Ramos (cell line): Measurements from ENCODE around the gene B4GALT4.

ENCODE experiments used
- in situ Hi-C: fragments of 300-500 bp; cut with MboI; formaldehyde crosslinking; loops from one replicate; pipeline ENCODE4 v1.14.3; 2022; ENCODE audit warnings: low sequenced_read_pairs; ENCODE audit not compliant: unreplicated experiment

Gene B4GALT4

DNA sequence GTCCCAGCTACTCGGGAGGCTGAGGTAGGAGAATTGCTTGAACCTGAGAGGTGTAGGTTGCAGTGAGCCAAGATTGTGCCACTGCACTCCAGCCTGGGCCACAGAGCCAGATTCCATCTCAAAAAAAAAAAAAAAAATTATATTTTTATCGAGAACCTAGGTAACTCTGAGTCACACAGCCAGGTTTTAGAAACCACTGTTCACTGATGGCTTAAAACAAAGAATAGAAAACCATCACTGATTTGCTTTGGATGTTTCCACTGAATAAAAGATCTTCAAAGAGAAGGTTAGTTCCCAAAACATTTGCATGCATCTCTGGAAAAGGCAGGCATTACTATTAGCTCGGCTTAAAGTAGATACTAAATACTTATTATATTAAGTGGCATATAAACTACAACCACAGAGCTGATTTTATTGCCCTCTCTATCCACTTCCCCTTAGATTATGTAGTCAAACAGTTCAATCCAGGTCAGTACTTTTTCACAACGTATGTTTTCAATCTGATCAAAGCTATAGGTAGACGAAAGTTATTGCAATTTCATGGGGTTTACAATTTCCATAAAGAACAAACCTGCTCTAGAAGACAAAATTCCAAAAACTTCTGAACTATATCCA, 1.4 kb downstream of the B4GALT4 start:
- in situ Hi-C loops, result loop anchor here (25.0 kb wide), 1 partner anchor 352 kb away; no protein-coding TSS in a partner anchor

DNA sequence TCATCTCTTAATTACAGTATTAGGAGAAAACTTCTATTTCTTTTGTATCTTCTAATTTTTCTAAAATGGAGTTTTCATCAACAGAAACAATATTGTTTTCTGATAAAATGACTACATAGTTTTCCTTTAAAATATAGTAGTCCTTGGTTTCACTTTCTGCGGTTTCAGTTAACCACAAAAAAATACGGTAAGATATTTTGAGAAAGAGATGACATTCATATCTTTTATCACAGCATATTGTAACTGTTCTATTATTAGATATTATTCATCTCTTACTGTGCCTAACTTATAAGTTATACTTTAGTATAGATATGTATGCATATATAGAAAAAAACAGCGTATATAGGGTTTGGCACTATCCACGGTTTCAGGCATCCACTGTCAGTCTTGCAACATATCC, 2.3 kb downstream of the B4GALT4 start:
- in situ Hi-C loops, result loop anchor here (25.0 kb wide), 1 partner anchor 351 kb away; no protein-coding TSS in a partner anchor

DNA sequence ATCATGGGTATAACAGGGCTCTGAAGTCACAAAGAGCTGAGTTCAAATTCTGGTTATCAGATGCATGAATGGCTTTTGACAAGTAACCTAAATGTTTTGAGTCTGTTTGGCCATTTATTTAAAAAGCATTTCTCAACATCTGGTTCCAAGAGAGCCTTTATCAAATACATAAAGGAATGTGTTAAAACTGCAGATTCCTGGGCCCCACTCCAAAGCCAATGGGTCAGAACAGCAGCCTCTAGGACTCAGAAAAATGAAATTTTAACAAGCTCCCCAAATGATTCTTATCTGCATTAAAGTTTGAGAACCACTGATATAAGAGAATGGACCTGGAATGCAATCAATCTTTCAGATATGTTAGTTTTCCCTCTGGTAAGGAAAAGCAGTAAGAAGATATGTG, 3.4 kb downstream of the B4GALT4 start:
- in situ Hi-C loops, result loop anchor here (25.0 kb wide), 1 partner anchor 350 kb away; no protein-coding TSS in a partner anchor

DNA sequence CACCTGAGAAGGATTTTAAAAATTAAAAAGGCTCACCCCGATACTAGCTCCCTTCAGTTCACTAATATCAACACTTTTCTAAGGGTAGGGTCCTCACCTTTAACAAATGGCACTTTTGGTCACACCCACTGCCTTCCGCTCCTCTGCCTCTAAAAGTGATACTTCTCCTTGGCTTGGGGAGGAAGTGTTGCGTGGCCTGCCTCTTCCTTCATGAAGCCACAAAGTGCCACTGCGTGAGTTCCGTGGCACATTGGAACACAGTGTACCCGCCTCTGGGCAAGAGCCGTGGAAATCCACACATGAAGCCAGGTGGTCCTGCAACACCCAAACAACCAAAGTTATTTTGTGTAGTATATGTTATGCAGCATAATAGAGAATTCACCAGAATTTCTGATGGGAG, 3.9 kb downstream of the B4GALT4 start:
- in situ Hi-C loops, result loop anchor here (25.0 kb wide), 1 partner anchor 349 kb away; no protein-coding TSS in a partner anchor

DNA sequence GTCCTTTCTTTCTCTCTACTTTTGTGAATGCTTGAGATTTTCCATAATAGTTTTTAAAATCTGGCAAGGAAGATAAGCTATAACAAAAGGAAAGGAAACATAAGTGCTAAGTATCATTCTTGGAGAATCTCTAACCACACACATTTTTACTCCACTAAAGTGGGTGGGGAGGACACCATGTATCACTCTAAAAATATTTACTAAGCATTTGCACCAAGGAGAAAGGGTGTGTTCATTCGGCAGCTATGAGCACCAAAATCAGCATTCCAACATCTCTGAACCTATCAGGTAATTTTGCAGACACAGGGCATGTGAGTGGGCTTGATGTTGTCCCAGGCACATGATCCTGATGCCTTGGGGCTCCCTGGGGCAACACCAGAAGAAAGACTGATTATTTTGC, 5.5 kb downstream of the B4GALT4 start:
- in situ Hi-C loops, result loop anchor here (25.0 kb wide), 1 partner anchor 348 kb away; no protein-coding TSS in a partner anchor

DNA sequence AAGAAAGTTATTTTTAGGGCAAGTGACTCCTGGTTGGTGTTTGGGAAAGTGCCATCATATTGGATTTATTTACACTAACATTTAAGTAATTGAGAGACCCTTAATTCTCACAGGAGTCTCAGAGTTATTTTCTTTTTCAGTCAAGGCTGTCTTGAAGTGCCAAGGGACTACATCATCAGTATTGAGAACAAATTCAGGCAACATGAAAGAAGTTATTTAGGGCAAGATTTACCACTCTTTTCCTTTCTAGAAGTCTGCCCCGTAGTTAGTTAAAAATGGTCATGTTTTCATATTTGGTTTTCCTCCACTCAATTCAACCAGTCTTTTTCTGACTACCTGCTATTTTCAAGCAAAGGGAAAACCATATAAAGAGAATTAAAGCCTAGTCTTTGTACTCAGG, 6.1 kb downstream of the B4GALT4 start:
- in situ Hi-C loops, result loop anchor here (25.0 kb wide), 1 partner anchor 347 kb away; no protein-coding TSS in a partner anchor

DNA sequence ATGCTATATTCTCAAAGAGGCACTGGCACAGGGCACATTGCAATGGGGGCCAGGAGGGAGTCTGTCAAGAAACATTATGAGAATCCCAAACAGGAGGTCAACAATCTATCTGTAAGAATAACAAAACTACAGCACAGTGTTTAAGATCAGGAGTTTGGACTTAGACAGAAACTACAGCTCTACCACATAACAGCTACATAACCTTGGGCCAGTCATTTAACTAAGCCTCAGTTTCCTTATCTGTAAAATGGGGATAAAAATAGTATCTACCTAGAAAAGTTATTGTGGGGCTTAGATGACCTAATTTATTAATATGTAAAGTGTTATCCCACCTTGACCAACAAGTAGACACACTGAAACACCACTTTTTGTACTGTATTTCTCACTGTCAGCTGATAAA, 9.9 kb downstream of the B4GALT4 start:
- in situ Hi-C loops, result loop anchor here (25.0 kb wide), 1 partner anchor 343 kb away; no protein-coding TSS in a partner anchor

DNA sequence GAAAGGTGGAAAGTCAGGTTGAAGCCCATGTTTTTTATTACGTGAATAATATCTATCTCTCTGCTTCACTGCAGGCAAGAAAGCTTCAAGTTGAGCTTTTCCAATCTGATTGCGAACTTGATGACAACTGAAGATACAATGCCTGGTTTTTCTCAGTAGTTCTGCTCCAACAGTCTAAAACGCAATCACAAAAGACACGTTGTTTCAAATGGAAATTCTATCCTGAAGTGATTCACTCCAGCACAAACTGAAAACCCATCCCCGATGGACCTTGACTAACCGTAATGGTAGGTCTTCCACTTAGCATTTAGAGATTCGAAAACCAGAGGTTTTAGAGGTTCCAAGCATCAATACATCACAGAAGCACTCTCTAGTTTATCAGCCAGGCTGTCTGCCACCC, 10.6 kb downstream of the B4GALT4 start:
- in situ Hi-C loops, result loop anchor here (25.0 kb wide), 1 partner anchor 343 kb away; no protein-coding TSS in a partner anchor

DNA sequence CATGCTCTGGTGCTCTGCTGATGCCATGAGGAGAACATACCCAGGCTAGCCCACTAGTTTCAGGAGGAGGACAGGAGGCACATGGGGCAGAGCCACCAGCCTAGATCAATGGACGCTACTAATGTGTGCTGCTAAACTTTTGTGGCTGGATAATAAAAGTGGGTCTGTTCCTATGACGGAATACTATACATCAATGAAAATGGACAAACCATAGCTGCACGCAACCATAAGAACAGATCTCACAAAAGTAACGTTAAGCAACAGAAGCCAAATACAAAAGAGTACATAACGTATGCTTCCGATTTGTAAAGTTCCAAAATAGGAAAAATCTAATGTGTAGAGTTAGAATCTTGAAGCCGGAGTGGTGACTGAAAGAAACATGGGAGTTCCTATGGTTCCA, 11.5 kb downstream of the B4GALT4 start:
- in situ Hi-C loops, result loop anchor here (25.0 kb wide), 1 partner anchor 342 kb away; no protein-coding TSS in a partner anchor

DNA sequence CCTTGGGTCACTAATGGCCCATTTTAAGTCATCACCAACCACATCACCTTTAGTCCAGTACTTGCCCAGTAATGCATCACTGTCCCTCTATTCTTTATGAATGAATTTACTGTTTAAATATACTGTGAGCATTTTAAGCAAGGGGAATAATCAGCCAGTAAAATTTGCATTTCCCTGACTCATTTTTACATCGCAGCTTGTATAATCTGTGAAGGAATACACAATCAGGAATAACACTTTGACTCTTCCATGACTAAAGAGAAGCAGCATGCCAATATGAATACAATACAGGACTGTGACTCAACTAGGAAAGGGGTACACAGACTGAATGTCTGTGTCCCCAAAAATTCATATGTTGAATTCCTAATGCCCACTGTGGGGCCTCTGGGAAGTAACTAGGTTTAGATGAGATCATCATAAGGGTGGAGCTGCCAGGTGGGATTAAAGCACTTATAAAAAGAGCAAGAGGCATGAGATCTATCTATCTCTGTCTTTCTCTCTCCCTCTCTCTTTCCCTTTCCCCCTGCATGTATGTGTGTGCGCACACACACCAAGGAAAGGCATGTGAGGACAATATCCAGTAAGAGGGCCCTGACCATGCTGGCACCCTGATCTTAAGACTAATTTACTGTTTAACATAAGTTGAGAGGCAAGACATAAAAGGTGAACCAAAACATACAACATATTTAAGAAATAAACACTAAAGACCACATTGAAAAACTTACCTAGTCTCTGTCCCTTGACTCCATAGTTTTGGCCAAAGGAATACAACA, 12.1 kb downstream of the B4GALT4 start:
- in situ Hi-C loops, result loop anchor here (25.0 kb wide), 1 partner anchor 341 kb away; no protein-coding TSS in a partner anchor

DNA sequence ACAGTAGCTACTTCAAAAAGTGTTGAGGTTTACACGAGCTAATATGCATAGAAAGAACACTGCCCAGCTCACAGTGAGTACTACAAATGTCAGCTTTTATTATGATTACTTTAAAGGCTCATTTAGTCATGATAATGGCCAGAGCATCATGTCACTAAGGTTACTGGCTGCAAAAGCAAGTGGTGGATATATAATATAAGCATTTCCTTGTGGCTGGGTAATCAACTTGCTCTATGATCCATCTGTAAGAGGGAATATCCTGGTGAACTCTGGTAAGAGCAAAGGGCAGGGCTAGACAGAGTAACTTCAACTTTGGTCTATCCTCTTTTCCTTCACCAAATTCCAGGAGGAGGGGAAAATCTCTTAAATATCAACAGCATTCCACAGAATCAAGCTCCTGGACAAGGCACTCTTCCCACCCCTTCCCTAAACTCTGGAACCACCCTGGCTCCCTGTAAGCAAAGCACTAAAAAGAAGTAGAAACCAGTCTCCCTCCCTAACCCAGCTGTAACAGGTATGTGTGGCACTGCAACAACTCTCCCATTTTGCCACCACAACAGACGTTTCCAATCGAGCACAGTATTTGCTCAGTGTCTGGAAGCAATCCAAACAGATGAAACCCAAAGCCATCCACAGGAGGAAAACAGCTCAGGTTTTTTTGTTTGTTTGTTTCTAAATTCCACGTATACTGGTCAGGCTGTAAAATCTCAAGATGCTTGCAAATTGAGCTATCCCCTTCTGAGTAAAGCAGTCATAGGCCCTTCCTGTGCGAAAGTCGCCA, 13.4 kb downstream of the B4GALT4 start:
- in situ Hi-C loops, result loop anchor here (25.0 kb wide), 1 partner anchor 340 kb away; no protein-coding TSS in a partner anchor

DNA sequence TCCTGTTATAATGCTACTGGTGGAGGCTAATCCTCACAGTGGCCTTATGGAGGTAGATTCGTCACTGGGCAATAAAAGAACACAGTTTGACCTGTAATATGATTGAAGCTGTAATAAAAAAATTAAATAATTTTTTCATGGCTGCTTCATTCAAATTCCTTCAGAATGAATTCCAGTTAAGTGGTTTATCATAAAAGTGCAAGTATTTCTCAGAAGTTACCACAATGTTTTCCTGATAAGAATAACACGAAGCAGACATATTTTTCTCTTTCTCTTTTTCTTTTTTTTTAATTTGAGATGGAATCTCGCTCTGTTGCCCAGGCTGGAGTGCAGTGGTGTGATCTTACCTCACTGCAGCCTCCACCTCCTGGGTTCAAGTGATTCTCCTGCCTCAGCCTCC, 15.6 kb downstream of the B4GALT4 start:
- in situ Hi-C loops, result loop anchor here (25.0 kb wide), 1 partner anchor 338 kb away; no protein-coding TSS in a partner anchor

DNA sequence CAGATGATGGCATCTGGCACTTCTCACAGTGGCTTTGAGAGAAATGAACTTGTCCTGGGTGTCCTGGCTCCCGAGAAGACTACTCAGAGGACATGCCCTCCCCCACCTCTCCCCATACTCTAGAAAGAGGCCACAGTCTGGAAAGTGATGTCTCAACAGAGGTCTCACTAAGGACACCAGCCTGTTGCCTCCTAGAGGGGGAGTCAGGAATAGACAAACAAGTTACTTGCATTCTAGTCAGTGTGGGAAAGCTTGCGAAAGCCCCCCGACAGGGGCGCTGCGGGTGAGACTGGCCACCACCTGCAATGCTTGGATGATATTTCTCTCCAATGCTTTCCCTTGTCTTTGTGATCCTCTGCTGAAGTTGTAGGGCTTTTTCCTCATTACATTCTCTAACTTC, 17.2 kb downstream of the B4GALT4 start:
- in situ Hi-C loops, result no loop called here

DNA sequence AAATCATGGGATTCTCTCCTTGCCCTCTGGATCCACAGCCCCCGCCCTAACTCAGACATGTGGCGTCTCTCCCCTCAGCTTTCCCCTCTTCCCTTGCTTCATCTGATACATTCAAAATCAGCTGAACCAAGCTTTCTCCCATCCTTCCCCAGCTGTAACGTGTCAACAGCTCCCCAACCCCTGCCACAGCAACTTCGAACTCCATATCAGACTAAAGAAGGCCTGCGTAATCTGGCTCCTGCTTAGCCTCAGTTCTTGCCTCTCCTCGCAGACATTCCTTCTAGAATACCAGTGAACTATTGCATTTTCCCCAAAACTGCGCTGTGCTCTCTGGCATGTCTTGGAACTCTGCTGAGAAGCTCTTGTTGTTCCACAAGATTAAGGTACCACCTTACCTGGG, 18.3 kb downstream of the B4GALT4 start:
- in situ Hi-C loops, result no loop called here

DNA sequence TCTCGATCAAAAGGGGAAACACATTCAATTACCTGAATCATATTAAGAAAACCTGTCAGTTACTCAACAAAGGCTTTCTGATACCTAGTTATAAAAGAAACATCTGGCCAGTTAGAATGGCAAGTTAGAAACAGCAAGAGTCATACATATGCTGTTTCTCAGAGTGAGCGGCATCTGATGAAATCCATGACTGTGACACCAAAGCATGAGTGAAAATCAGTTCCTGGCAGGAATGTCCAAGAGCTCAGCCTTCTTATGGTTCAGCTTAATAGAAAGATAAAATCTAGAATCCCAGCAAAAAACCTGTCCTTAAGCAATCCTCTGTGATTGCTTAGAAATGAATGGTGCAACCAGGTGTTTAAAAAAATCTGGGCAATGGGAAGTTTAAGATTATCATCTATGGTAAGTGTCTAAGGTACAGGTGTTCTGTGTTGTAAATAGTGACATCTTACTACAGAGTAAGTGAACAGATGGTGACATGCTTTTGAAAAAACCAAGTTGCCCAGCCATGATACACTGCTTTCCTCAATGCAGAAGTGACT, 18.8 kb downstream of the B4GALT4 start:
- in situ Hi-C loops, result no loop called here

DNA sequence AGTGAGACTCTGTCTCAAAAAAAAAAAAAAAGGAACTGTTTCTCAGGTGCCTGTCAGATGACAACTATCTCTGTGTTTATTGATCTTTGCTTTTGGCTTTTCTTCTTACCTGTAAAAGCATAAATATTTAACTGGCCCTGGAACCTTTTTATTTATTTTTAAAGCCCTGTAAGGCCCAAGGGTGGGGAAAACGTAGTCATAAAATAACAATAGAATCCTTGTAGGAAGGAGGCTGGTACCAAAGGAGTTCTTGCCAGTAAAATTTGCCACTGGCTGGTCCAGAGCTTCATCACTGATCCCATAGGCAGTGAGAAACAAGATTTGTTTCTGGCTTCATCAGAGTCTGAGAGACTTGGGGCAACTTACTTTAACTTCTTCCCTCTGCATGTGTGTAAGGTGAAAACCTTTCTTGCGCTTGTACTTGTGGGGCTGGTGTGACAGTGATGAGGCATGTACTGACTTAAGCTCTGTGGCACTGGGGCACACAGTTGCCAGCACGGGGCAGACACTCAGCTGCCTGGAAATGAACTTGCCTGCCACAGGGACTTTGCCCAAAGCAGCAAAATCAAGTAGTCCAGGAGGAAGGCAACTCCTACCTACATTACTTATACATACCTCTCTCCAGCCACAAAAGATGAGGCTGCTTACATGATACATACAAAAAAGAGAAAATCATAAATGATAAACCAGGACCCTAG, 19.6 kb downstream of the B4GALT4 start:
- in situ Hi-C loops, result no loop called here

DNA sequence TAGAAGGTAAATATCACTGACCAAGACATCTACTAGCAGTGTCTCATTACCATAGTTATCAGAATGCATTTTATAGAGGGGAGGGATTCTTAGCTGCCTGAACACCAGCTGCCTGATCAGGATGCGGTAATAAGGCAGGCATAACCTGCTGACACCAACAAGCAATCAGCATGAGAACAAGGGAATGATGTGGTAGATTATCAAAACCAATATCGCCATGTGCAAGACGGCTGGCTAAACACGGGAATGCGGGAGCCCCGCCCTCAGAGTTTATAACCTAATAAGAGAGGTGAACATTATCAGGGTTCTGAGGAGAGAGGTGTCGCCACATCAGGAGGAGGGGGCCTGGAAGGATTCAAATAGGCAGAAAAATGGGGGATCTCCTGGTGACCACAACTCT, 20.5 kb downstream of the B4GALT4 start:
- in situ Hi-C loops, result no loop called here

DNA sequence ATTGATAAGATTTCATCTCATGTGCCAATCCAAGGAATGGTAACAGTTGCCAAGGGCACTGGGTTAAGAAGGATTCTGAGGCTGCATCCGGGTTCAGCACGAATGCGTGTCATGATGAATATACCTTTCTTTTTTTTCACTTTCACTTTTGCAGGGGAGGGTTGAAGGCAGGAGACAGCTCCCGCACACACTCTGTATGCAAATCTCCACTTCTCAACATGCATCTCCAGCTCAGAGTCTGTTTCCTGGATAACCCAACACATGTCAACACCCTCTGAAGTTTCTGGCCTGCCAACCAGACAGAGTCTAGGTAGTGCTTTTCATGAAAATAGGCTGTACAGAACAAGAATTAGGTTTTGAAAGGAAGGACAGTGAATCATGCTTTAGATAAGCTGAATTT, 21.6 kb downstream of the B4GALT4 start:
- in situ Hi-C loops, result no loop called here

DNA sequence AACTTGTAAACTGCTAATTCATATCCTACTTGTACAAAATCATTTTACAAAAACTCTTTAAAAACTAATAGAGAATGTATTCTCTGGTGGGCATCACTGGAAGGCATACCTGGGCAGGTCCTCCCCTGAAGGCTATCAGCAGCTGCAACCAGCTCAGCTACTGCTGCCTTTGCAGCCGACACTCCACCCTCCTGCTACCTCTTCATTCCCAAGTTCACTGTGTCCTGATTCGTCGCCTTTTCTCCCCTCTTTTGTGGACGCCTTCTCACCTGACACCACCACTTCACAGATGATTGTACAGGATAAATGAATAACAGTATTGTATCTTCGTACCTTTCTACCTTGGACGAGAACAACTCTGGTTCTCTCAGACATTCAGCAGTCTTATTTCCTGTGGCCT, 28.9 kb downstream of the B4GALT4 start:
- in situ Hi-C loops, result no loop called here

DNA sequence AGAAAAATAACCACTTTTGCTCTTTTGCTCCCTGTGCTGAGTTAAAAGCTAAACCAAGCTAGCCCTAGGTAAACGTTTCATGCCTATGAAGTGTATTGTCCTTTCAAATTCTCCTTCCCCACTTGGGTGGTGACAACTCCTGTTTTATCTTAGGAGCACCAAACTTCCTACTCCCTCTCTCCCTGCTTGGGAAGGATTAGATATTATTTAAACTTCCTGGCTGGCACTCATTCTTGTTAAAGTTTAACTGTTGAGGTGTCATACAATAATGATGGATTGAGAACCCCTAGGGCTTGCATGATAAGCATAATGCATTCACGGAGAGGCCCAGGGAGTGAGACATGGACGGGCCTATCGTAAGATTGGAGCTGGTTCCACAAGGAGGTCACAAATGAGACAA, 29.5 kb downstream of the B4GALT4 start:
- in situ Hi-C loops, result no loop called here
